Stimulated activated CD8-positive, alpha-beta memory T cell treated with anti-CD3 and anti-CD28 coated beads, Interleukin-2, amount 100 ng/mL, for 48 hours (primary cell): ENCODE results near the gene FAM47E.

Source experiments
- DNase-seq, 2 donors: peaks; one replicate each; pipeline ENCODE4 v3.0.0-alpha.2; 2020; ENCODE audit warnings: low read depth in 2 of 2

Gene FAM47E

DNA sequence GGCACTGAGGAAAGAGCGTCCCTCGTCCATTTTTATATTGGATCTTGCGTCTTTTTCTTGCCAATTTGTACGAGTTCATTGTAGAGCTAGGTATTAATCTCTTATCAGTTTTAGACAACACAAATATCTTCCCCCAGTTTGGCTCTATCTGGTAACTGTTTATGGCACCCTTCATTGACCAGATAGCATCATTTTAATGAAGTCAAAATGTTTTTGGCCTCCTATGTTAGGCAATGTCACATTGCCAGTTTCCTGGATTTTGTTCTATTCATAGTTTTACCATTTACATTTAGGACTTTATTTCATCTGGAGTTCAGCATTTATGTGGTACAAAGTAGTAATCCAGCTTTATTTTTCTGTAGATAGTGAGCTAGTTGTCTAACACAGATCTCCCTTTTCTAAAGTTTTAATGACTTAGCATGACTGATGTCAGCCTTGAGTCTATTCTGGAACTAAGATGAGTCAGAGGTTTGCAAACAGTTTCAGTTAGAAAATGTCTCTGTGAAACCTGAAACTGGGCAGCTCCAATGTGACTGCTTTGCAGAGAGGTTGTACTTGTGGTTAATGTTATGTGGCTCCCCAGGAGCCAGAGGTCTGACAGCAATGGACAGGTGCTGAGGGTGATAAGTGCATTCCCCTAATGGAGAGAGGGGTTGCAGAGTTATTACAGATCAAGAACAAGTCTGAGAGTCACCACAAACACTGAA lies 49.7 kb downstream of the FAM47E start:
- DNase-seq: no peak

- DNase-seq: no peak
These were observed 50.2 kb downstream of the FAM47E start for GRCh38 chr4:76301775-76302162.

- DNase-seq: no peak
These were observed 51.4 kb downstream of the FAM47E start for GRCh38 chr4:76302826-76303438.

GRCh38 chr4:76305033-76305687 lies 53.6 kb downstream of the FAM47E start:
- no peak for DNase-seq

DNA sequence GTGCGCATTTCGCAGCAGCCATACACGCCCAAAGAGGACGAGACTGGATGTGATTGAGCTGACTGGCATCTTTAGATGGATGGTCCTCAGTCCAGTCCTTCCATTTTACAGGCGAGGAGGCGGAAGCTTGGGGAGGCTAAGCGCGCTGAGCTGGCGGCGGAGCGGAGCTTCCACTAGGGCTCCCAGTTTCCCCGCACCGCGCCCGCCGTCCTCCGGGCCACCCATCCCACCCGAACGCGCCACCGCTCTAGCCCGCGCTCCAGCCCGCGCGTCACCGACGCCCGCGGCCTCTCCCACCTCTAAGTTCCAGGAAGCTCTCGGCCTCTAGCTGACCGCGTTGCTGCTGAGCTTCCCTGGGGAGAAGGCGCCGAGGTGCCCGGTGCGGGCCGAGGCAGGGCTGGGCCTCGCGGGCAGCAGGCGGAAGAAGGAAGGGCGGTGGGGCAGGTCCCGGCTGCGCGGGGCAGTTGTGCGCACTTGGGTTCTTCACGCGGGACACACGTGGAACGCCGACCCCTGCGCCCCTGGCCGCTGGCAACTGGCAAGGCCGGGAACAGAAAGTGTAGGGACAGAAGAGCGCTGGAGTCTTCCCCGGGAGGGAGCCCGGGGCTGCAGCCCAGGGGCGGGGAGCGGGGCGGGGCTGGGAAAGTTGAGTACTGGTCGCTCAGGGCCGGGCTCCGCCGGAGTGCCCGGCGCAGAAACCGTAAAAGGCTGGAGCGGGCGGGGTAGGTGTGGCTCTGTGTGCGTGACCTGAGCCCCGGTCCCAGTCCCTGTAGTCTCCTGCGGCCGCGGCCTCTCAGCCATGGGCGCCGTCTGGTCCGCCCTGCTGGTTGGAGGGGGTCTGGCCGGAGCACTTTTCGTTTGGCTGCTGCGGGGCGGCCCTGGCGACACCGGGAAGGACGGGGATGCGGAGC lies 54.7 kb downstream of the FAM47E start, which contains the start of gene STBD1:
Gene STBD1, plus strand, starts transcription at position 763 of the 911 bp plus-strand sequence. Its CDS starts 37 bp downstream, at position 800.
- no peak for DNase-seq

- no peak for DNase-seq
These were observed 55.5 kb downstream of the FAM47E start for GRCh38 chr4:76306882-76307659.

DNA sequence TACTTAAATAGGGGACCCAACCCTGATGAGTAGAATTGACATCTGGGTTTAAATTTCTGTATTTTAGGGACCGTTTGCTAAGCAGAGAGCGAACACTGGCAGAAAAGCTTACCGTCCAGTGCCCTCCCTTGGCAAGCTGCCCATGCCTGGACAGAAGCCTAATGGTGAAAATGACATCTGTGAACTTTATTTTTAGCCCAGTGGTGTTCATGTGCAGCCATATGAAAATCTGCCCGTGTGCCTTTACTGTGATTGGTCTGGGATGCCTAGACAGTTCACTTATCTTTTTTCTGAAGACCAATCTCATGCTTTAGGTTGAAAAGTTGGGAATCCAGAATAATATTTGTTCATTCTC lies 56.1 kb downstream of the FAM47E start:
- DNase-seq: no peak

- DNase-seq: no peak
These were observed 57.0 kb downstream of the FAM47E start for GRCh38 chr4:76308548-76308947.

- DNase-seq: no peak
These were observed 58.5 kb downstream of the FAM47E start for GRCh38 chr4:76309939-76310550.

DNA sequence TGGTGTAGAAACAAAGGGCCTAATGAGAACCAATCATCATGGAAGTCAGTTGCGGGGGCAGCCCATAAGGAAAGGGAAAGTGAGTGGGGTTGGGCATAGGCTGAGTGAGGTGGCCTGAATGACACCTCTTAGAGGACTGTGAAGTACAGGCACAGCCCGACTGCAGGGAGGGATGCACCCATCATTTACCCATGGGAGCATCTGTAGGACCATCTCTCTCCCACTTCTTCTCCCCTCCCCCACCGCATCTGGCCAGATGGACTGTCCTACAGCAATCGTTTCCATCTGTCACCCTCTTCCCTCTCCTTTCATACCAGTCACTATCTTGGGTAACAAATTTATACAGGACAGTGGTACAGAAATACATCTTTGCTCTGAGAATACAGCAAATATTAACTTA lies 59.2 kb downstream of the FAM47E start:
- DNase-seq: no peak

- no peak for DNase-seq
These were observed 60.4 kb downstream of the FAM47E start for GRCh38 chr4:76311896-76312331.

GRCh38 chr4:76312457-76312856 lies 60.9 kb downstream of the FAM47E start:
- DNase-seq: no peak

- no peak for DNase-seq
These were observed 62.0 kb downstream of the FAM47E start for GRCh38 chr4:76313547-76313946.

- no peak for DNase-seq
These were observed 63.9 kb downstream of the FAM47E start for GRCh38 chr4:76315267-76315918.

DNA sequence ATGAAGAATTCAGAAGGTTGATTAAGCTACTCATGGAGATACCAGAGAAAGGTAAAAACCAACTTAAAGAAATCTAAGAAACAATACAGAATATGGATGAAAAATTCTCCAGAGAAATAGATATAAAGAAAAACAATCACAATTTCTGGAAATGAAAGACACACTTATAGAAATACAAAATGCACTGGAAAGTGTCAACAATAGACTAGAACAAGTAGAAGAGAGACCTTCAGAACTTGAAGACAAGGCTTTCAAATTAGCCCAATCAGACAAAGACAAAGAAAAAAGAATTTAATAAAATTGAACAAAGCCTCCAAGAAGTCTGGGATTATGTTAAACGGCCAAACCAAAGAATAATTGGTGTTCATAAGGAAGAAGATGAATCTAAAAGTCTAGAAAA lies 64.6 kb downstream of the FAM47E start:
- no peak for DNase-seq

DNA sequence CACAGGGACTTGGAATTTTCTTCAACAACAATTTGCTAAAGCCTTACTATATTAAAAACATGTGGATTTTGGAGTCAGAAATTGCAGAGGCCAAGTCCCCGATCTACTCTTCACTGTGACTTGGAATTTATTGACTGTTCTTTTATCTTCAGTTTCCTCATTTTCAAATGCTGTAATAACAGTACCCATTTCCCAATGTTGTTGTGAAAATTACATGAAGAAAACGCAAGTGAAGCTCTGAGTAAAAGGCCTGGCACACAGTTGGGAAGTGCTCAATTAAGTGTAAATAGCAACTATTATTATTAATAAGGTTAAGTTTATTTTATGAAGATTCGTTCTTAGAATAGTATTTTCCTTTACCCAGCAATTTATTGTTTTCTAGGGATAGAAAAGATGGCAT lies 70.7 kb downstream of the FAM47E start:
- DNase-seq: no peak

DNA sequence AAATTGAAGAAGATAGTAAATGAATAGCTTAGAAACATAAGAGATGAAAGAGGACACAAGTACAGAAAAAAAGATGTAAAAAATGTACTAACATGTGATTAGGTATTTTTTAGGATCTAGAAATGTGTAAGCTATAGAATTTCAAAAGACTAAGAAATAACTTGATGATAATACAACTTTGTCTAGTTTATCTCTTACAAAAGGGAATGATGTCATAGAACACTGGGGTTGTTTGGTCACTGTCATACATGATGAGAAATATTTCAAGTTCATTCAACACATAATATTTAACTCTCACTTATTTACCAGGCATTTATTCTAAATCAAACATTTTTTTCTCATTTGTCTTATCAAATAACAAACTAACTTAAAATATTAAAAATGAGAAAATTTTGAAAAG lies 73.6 kb downstream of the FAM47E start:
- DNase-seq: no peak

- no peak for DNase-seq
These were observed 75.0 kb downstream of the FAM47E start for GRCh38 chr4:76326515-76326914.
